A172 (cell line): ENCODE data around the gene MARCKSL1. TPM values are rescaled to one million over a fixed set of nuclear protein-coding genes. Genes with fewer than 3 reads are reported as not detected.

Experiments
- DNase-seq: peaks from one replicate; pipeline ENCODE4 v3.0.0-alpha.2; 2015; ENCODE audit warnings: low spot score
- total RNA-seq: library from RNA; depleted of rRNA; stranded (reverse); fragments of >200 nt; shearing (Covaris generic); gene quantifications from 2 replicates; pipeline ENCODE4 v1.2.3, GENCODE V29; 2014

Gene MARCKSL1
- total RNA-seq, 1 experiment from 2014 or later: 91.0 TPM

DNA sequence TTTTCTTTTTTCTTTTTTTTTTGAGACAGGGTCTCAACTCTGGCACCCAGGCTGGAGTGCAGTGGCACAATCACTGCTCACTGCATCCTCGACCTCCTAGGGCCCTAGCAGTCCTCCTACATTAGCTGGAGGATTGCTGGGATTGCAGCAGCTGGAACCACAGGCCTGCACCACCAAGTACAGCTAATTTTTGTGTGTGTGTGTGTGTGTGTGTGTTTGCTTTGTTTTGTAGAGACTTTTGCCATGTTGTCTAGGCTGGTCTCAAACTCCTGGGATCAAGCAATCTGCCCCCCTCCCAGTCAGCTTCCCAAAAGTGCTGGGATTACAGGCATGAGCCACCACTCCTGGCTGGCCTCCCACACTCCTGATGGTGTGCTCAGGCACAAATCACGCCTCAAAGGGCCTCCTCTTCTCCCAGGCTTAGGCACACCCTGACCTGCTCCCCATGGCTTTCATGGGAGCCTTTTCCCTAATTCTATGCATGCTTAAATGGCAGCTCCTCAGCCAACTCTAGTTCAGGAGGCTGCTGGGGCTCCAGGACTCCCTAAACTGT, 16.9 kb upstream of the MARCKSL1 start:
- DNase-seq: no peak

DNA sequence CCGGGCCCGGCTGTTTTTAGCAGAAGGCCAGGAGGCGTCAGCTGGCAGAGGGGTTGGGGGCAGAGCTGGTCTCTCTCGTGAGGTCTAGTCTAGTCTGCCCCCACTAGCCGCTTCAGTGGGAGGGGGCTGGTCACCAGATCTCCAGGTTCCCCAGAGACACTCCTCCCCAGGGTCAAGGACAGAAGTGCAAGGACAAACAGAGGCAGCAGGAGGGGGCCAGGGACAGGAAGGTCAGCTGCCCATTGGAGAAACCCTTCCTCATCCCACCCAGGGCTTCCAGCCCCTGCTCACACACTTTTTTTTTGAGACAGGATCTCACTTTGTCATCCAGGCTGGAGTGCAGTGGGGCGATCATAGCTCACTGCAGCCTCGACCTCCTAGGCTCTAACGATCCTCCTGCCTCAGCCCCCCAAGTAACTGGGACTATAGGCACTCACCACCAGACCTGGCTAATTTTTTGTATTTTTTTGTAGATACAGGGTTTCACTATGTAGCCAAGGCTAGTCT, 16.3 kb upstream of the MARCKSL1 start:
- DNase-seq: no peak

DNA sequence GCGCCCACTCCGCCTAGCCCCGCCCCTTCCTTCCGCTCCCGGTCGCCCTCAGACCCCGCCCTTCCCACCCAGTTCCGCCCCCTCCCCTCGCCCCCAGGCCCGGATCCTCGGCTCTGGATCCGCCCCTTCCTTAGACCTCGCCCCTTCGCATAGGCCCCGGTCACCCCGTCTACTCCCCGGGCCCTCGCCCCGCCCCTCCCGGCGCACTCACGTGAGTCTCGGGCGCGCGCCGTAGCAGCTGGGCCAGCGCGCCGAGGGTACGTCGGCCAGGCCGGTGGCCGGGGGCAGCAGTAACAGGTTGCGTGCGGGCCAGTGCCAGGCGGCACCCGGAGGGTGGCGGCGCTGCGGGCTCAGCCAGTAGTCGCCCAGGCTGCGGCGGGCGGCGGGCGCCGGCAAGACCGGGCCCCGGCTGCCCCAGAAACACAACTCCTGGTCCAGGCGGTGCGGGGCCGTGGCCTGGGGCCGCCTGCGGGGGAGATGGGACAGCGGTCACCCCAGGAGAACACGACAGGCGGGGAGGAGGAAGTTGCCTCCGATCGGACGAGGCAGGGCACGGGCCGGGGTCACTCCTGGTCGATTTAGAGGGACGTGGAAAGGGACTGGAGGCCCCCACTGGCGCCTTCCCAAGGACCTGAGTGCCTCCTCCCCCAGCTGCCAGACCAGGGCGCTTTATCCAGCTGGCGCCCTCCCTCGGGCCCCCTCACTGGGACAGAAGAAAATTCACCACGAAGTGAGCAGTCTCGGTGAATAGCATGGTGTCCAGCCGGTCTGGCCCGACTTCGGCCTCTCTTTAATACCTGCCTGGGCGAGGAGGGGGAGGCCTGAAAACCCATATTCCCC, 15.6 kb upstream of the MARCKSL1 start:
- DNase-seq: peak; percentile 70

DNA sequence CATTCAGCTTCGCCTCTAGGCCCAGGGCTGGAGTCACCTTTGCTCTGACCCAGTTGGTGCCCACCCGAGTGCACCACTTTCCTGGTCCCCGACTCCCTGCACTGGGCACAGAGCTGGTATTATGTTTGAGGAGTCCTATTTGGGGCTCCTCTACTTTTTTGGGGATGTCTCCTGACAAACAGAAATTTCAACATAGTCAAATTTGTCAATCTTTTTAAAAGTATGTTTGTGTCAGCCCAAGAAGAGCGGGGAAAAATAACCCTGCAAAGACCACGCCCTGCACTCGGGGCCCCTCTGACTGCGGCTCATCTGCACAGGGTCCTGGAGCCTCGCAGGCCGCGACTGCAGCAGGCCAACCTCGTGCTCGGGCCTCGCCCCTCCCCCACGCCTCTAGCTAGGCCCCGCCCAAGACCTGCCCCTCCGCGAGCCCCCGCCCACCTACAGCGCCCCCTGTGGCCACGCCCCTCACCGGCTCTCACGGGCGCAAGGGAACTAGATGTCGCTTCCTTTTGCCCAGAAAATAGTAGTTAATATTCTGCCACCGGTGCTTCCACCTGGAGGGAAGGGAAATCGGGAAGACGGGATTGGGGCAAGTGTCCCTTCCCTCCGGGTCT, 14.9 kb upstream of the MARCKSL1 start:
- no peak for DNase-seq

DNA sequence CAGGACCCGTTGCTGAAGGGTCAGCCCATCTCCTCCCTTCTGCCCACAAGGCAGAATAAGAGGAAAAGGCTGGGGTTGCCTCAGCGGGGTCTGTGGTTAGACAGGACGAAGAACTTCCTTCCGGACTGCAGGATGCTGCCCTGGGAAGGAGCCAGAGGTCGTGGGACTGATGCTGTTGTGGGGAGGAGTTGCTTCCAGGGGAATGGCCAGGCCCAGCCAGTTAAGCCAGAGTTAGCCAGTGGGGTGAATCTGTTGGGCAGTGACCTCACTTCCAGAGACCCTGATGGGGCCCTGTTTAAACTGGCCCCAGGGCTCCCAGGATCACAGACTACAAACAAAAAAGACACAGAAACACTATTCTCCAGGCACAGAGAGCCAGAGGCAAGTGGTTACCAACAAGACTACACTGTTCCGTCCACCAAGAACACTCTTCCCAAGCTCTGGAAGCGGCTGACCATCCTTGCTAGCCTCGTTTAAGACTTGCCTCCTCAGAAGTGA, 13.2 kb upstream of the MARCKSL1 start:
- peak; percentile 61 for DNase-seq

DNA sequence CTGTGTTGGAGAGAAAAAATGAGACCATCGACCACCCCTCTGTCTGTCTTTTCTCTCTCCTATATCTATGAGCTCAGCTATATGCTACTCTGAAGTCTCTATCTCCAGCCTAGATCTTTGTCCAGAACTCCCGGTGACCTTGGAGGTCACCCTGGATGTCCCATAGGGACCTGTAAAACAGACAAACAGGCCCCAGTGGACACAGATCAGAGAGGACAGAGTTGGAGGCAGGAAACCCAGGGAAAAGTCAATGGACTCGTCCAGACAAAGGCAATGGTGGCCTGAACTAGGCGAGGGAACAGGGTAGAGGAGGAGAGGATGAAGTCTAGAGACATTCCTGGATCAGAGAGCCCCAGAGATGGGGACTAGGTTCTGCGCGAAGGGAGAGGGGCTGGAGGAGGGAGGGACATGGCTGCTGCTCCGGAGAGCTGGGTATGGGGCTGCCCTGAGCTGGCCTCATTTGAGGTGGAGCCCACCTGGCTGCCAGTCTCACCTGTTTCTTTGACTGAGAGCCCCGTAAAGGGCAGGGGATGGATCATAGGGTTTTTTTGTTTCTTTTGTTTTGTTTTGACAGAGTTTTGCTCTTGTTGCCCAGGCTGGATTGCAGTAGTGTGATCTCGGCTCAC, 10.6 kb upstream of the MARCKSL1 start:
- no peak for DNase-seq

DNA sequence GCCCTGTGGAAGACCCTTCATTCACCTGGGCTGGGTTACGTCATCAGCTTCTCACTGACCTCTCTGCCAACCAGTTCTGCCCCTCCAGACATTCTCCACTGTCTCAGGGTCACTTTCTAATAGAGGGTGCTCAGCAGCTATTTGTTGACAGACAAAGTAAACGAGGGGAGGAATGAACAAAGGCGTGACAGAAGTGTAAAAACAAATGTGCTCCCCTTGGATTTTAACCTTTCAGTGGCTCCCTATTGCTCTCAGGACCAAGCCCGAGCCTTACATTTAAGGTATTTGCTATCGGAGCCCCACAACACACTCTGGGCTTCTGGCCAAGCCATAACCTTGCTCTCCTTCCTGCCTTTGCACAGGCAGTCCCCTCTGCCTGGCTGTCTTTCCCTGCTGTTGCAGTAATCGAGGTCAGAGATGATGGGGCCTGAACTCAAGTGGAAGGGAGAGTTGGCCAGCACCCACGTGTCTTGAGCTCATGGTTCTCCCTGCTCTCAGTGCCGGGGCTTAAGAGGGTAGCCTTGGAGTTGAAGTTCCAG, 9.3 kb upstream of the MARCKSL1 start:
- DNase-seq: no peak

DNA sequence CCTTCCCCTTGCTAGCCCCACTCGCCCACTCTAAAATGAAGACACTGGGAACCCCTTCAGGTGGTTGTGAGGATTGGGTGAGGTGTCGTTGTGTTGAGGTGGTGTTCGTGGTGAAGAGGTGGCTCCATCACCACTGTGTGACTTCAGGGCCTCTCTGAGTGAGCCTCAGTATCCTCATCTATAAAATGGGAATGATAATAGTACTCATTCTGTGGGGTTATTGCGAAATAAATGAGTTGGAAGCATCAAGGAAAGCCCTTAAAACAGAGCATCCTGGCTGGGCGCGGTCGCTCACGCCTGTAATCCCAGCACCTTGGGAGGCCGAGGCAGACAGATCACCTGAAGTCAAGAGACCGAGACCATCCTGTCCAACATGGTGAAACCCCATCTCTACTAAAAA, 6.7 kb upstream of the MARCKSL1 start:
- DNase-seq: no peak

DNA sequence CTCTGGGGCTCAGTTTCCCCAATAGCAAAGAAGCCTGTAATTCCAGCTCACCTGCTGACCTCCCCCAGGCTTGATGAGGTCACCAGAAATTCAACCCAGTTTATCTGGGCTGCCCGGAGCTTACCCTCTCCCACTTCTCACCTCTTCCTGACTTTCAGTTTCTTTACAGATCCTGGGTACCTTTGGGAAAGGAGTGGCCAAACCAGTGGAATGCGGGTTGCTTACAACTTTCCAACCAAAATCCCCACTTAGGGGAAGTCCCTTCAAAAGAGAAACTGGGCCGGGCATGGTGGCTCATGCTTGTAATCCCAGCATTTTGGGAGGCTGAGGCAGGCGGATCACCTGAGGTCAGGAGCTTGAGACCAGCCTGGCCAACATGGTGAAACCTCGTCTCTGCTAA, 5.9 kb upstream of the MARCKSL1 start:
- no peak for DNase-seq

DNA sequence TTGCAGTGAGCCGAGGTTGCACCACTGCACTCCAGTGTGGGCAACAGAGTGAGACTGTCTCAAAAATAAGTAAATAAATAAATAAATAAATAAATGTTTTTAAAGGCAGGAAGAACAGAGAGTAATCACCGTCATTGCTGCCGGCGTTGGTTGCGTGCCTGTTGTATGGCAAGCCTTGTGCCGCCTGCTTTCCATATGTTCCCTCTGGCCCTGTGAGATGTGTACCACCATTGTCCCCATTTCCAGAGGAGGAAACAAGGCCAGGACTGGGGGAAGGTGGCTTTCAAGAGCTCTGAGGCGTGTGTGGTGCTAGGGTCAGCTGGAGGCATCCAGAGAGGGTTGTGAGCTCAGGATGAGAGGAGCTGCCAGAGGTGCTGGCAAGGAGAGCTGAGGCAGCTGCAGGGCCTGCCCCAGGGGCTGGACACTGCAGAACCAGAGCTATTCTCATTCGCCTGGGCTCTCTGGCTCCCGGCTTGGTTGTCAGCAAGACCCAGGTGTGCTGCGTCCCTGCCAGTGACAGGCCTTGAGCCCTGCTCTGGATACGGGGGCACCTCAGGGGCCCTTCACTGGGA, 5.2 kb upstream of the MARCKSL1 start:
- no peak for DNase-seq

DNA sequence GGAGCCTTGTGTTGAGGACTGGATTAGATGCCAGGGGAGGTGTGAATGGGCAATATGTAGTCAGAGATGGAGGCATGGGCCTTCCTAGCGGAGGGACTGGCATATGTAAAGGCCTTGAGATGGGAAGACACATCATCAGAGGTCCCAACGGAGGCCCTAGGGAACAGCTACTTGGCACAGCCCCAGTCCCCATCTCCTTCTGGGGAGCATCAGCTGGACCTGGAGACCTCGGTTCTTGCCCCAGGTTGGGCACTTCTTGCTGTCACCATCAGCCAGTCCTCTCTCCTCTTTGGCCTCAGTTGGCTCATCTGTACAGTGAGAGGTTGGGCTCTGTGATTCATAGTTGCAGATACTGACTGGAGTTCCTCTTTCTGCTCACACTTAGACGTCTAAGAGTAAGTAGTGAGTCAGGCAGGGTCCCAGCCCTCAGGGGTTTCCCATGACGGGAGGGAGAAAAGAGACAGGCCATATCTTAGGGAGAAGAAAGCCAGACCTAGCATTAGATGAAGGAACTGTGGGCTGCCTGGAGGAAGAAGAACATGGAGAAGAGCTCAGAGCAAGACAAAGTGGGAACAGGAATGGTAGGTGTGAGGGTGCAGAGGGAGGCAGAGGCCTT, 3.4 kb upstream of the MARCKSL1 start:
- DNase-seq: no peak

DNA sequence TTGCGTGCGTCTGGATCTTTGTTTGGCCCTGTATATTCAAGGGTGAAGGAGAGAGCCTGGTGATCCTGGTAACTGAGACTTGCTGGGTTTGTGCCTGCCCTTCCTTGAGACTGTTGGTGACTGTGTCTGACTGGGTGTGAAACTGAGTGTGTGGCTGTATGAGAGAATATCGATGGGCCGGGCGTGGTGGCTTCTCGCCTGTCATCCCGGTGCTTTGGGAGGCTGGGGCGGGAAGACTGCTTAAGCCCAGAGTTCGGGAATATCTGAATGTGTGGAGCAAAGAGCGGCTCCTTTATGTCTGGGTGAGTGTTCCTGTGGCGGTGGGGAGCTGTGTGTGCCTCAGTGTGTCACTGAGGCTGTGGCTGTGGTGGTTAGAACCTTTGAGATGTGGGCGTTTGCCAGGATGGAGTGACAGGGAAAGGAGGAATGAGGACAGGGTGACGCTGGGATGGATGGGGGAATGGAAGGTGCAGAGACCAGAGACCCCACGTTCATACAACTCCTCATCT, 2.7 kb upstream of the MARCKSL1 start:
- DNase-seq: no peak

DNA sequence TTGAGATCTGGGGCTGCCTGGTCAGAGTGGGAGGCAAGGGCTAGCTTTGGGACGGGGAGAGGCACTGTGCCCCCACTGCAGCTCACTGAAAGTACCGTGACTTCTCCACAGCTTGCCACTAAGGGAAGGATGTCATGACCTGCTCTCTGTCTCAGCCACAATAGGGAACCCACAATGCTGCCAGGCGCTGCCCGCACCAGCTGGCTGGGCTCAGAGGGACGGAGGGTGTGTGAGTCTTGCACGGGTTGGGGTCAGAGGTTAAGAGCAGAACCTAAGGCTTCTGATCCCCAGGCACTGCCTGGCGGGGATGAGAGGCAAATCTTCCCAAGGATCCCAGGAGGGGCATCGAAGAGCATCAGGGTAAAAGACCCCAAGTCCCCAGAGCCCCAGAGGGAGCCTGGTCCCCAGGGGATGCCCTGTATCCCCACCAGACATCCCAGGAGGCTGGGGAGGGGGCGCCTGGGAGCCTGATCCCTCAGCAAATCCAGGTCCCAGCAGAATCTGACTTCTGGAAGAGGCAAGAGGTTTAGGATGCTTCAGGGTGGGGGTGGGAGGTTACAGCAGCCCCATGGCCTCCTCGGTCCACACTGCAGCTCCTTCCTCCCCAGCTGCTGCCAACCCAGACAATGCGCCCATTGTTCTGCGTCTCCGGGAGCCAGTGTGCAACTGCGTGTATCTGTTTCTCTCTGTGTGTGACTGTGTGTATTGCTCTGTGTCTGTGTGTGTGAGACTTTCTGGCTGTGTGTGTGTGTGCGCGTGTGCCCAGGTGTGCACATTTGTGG, 2.0 kb upstream of the MARCKSL1 start:
- DNase-seq: peak; percentile 23

DNA sequence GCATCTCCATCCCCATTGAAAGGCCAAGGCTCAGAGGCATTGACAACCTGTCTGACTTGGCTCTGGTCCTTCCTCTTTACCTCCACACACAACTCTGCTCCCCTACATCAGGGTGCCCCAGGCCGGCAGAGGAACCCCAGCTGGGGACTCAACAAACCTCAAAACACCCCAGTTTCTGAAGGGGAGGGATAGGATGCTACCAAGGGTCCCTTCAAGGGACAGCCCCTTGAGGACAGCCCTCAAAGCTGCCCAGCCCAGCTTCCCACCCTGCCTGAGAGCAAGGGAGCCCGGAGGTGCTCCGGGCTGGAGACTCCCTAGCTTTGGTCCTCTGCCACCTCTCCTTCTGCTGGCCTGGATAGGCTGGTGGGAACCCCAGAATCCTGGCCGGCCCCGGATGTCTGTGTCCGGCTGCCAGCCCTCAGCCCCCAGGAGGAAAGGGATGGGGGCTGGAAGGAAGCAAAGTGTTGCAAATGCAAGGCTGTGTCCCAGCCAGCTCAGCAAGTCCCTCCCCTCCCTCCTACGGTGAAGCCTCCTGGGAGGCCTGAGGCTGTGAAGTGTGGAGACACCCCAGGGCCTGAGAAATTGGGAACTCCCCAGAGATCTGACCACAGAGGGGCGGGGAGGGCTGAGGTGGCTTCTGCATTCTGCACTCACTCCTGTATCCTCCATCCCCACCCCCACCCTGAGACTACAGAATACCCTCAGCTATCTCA, 1.1 kb upstream of the MARCKSL1 start:
- peak; percentile 60 for DNase-seq

DNA sequence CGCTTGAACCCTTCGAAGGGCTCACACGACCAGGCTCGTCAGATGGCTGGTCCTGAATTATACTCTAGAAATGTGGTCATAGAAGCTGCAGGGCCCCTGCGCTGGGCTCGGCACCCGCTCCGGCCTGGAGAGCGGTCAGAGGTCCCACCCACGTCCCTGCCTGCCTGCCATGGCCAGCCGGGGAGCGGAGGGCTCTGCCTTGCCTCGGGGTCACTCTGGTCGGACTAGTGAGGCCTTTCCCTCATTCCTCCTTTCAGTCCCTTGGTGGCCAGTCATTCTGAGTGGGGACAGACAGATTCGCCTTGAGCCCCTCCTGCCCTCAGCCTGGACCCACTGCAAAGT, 529 bp upstream of the MARCKSL1 start:
- no peak for DNase-seq

DNA sequence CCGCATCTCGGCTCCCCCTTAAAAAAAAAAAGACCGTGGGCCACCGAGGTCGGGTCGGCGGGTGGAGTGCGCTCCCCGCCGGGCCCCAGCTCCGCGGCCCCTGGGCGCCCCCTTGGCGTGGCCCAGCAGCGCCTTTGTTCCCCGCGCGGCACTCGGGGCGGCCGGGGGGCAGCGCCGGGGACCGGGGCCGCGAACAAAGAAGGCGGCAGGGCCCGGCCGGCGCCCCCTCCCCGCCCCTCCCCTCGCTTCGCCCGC, 571 bp downstream of the MARCKSL1 start:
- no peak for DNase-seq

DNA sequence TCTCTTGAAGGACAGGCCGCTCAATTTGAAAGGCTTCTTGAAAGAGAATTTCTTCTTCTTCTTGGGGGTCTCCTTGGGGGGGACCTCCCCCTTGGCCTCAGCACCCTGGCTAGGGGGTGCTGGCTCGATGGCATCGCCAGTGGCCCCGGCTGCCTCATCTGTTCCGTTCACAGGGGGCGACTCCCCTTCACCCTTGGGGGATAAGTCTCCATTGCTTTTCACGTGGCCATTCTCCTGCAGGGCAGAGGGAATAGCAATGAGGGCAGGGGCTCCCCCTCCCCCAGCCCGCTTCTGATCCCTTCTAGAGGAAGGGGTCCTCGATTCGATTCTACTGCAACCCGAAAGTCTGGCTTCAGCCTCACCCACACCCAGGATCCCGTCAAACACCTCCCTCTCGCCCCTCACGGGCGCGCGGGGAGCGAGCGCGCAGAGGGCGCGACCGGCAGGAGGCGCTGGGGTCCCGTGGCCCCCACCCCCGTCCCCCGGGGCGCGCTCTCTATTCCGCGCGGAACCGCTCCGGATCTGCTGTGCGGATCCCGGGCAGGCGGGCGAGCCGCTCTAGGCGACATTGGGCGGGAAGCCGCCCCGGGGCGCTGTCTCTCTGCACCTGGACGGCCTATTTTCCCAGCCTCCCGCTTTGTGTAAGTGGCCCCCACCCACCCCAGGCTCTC, 1.0 kb downstream of the MARCKSL1 start:
- no peak for DNase-seq

DNA sequence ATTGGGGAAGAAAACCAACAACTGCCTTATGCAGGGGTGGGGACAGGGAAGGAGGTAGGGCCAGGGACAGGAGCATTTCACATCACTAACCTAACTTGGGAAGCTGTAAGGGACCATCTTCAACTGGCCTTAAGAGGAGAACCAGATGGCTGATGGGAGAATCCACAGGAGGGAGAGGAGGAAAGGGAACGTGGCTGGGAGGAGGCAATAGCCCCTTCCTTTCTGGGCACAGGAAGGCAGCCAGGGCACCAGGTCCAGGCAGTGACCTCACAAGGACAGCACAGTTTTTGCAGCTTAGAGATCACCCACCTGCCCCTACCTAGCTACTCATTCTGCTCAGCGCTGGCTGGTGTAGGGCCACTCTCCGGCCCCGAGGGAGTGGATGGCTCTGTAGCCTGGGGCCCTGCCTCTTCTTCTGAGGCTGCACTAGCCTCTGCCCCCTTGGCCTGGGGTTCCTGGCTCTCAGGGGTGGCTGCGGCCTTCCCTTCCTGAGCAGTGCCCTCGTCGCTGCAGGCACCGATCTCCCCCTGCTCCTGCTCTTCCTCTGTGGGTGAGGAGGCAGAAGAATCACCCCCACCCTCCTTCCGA, 1.7 kb downstream of the MARCKSL1 start:
- DNase-seq: no peak
